Mesenchymal stem cell (in vitro differentiated cells and primary cell): Measurements from ENCODE around the gene ANKRD12.
A peak's percentile ranks its signal among the peaks of the same experiment; 100 is the strongest.

Experiments used
- DNase-seq: peaks from one replicate; pipeline ENCODE4 v3.0.0-alpha.2; 2013
- H2AFZ ChIP-seq: one replicate; pipeline ENCODE4 v1.6.1; 2013; ENCODE audit warnings: low read depth, mild to moderate bottlenecking, control low read depth, inconsistent platforms, low read length, moderate library complexity
- H2AK5ac ChIP-seq: 2 replicates; pipeline ENCODE4 v1.6.1; 2013; ENCODE audit warnings: low read length, moderate library complexity, mild to moderate bottlenecking, inconsistent platforms; ENCODE audit not compliant: severe bottlenecking
- H2BK120ac ChIP-seq: one replicate; pipeline ENCODE4 v1.6.1; 2013; ENCODE audit warnings: low read depth, mild to moderate bottlenecking, inconsistent platforms, low read length, moderate library complexity
- H2BK12ac ChIP-seq, 2 experiments: one replicate each; pipeline ENCODE4 v1.6.1; 2013; ENCODE audit warnings: inconsistent platforms in 2 of 2, low read length in 2 of 2, mild to moderate bottlenecking in 2 of 2, moderate library complexity in 2 of 2, control low read depth in 1 of 2
- H2BK15ac ChIP-seq: one replicate; pipeline ENCODE4 v1.6.1; 2013; ENCODE audit warnings: mild to moderate bottlenecking, low read depth, inconsistent platforms; ENCODE audit not compliant: poor library complexity, severe bottlenecking
- H2BK5ac ChIP-seq: 2 replicates; pipeline ENCODE4 v1.6.1; 2013; ENCODE audit warnings: low read depth, mild to moderate bottlenecking, low read length, control low read depth, inconsistent platforms; ENCODE audit not compliant: poor library complexity, severe bottlenecking
- H3K14ac ChIP-seq, 2 experiments: one replicate each; pipeline ENCODE4 v1.6.1; 2013; ENCODE audit warnings: inconsistent platforms in 2 of 2, low read length in 2 of 2, control low read depth in 1 of 2, mild to moderate bottlenecking in 1 of 2, moderate library complexity in 1 of 2
- H3K18ac ChIP-seq, 2 experiments: one replicate each; pipeline ENCODE4 v1.6.1; 2013; ENCODE audit warnings: inconsistent platforms in 2 of 2, low read length in 2 of 2, control low read depth in 1 of 2, low read depth in 1 of 2, mild to moderate bottlenecking in 1 of 2
- H3K23ac ChIP-seq, 2 experiments: one replicate each; pipeline ENCODE4 v1.6.1; 2013; ENCODE audit warnings: inconsistent platforms in 2 of 2, low read length in 2 of 2, mild to moderate bottlenecking in 2 of 2, moderate library complexity in 2 of 2, control low read depth in 1 of 2
- H3K27ac ChIP-seq: 2 replicates; pipeline ENCODE4 v1.5.1; 2013; ENCODE audit warnings: mild to moderate bottlenecking, moderate library complexity, low read length, control low read depth, inconsistent platforms; ENCODE audit not compliant: poor library complexity, severe bottlenecking
- H3K27me3 ChIP-seq, 2 experiments: 2 replicates each; pipeline versions ENCODE4 v1.6.1 to v1.7.0; 2013; ENCODE audit warnings: low read length in 2 of 2, mild to moderate bottlenecking in 2 of 2, moderate library complexity in 2 of 2, control low read depth in 1 of 2, inconsistent platforms in 1 of 2; ENCODE audit not compliant: control insufficient read depth in 1 of 2, insufficient read depth in 1 of 2
- H3K36me3 ChIP-seq, 2 experiments: 2 replicates each; pipeline versions ENCODE4 v1.6.1 to v1.7.0; 2013; ENCODE audit warnings: low read length in 2 of 2, control low read depth in 1 of 2, inconsistent platforms in 1 of 2, low read depth in 1 of 2, mild to moderate bottlenecking in 1 of 2; ENCODE audit not compliant: insufficient read depth in 2 of 2, control insufficient read depth in 1 of 2
- H3K4ac ChIP-seq, 2 experiments: one replicate each; pipeline ENCODE4 v1.6.1; 2013; ENCODE audit warnings: inconsistent platforms in 2 of 2, low read length in 2 of 2, mild to moderate bottlenecking in 2 of 2, moderate library complexity in 2 of 2, control low read depth in 1 of 2, low read depth in 1 of 2
- H3K4me1 ChIP-seq: 2 replicates; pipeline ENCODE4 v1.6.1; 2013; ENCODE audit warnings: low read depth, low read length, control low read depth; ENCODE audit not compliant: control insufficient read depth, insufficient read depth
- H3K4me2 ChIP-seq: 2 replicates; pipeline ENCODE4 v1.6.1; 2013; ENCODE audit warnings: low read length, mild to moderate bottlenecking, inconsistent platforms; ENCODE audit not compliant: poor library complexity, severe bottlenecking
- H3K4me3 ChIP-seq, 2 experiments: 2 replicates each; pipeline versions ENCODE4 v1.5.1 to v1.7.0; 2013; ENCODE audit warnings: low read length in 2 of 2, mild to moderate bottlenecking in 2 of 2, control low read depth in 1 of 2, low read depth in 1 of 2; ENCODE audit not compliant: insufficient read depth in 1 of 2
- H3K79me1 ChIP-seq: replicated peaks from 2 replicates; pipeline ENCODE4 v1.6.1; 2013; ENCODE audit warnings: mild to moderate bottlenecking, control low read depth, low read length, inconsistent platforms; ENCODE audit not compliant: poor library complexity, severe bottlenecking
- H3K9ac ChIP-seq: 2 replicates; pipeline ENCODE4 v1.7.0; 2013; ENCODE audit warnings: mild to moderate bottlenecking, low read length, moderate library complexity
- H3K9me3 ChIP-seq: 2 replicates; pipeline ENCODE4 v1.7.0; 2013; ENCODE audit warnings: mild to moderate bottlenecking, low read length; ENCODE audit not compliant: control insufficient read depth
- H4K8ac ChIP-seq: one replicate; pipeline ENCODE4 v1.6.1; 2013; ENCODE audit warnings: inconsistent platforms, mild to moderate bottlenecking, low read length, moderate library complexity
- H4K91ac ChIP-seq: one replicate; pipeline ENCODE4 v1.6.1; 2013; ENCODE audit warnings: mild to moderate bottlenecking, low read length, inconsistent platforms
- WGBS: methylation state at CpG from one replicate; pipeline ENCODE4 v1.1.7; 2013; ENCODE audit warnings: mixed read lengths; 5-methylcytosine and 5-hydroxymethylcytosine counted together

ANKRD12 gene

GRCh38 chr18:9330419-9330818 is 193.8 kb downstream of the ANKRD12 start:
- H3K27me3 ChIP-seq = no peaks in the 10 kb centered on the region
- no peak overlapping the region for H2AK5ac ChIP-seq
- H3K18ac ChIP-seq = no peak overlapping the region
- H3K9me3 ChIP-seq = no peaks in the 10 kb centered on the region
- H3K4me2 ChIP-seq = no peak overlapping the region
- H3K23ac ChIP-seq = no peak overlapping the region
- no peak for DNase-seq
- no peaks in the 10 kb centered on the region for H3K79me1 ChIP-seq
- WGBS = 93% methylated on average over 2 of the region's 3 CpGs
- no peak overlapping the region for H3K4ac ChIP-seq
- peak overlapping the region in 1 of 2 experiments; percentile 32 for H2BK12ac ChIP-seq
- H3K4me1 ChIP-seq = peaks cover 2% of the 10 kb centered on the region
- H2BK15ac ChIP-seq = no peak overlapping the region
- no peak overlapping the region for H3K4me3 ChIP-seq
- no peak overlapping the region for H2BK120ac ChIP-seq
- peak overlapping the region; percentile 35 for H4K8ac ChIP-seq
- no peak overlapping the region for H3K9ac ChIP-seq
- no peak overlapping the region for H3K14ac ChIP-seq
- H3K36me3 ChIP-seq = no peaks in the 10 kb centered on the region
- H2AFZ ChIP-seq = no peak overlapping the region
- no peak overlapping the region for H3K27ac ChIP-seq
- H2BK5ac ChIP-seq = no peak overlapping the region
- no peak overlapping the region for H4K91ac ChIP-seq

GRCh38 chr18:9333441-9334328 is 197.1 kb downstream of the ANKRD12 start:
- H4K8ac ChIP-seq = peak overlapping the region; percentile 85
- H3K23ac ChIP-seq = no peak overlapping the region
- H3K4me1 ChIP-seq = peaks cover 6% of the 10 kb centered on the region
- H3K18ac ChIP-seq = peak overlapping the region; percentile 23 to 87
- H4K91ac ChIP-seq = no peak overlapping the region
- no peak overlapping the region for H3K14ac ChIP-seq
- peak overlapping the region; percentile 66 for H2AFZ ChIP-seq
- H3K36me3 ChIP-seq = peaks cover 0 to 15% of the 10 kb centered on the region in 2 experiments
- H2AK5ac ChIP-seq = no peak overlapping the region
- no peaks in the 10 kb centered on the region for H3K9me3 ChIP-seq
- H3K9ac ChIP-seq = peak overlapping the region; percentile 91
- peak overlapping the region in 1 of 2 experiments; percentile 83 for H2BK12ac ChIP-seq
- H3K4me3 ChIP-seq = peak overlapping the region; percentile 58 to 87
- H2BK5ac ChIP-seq = no peak overlapping the region
- WGBS = 36% methylated on average over 52 of the region's 52 CpGs
- no peaks in the 10 kb centered on the region for H3K27me3 ChIP-seq
- H3K4ac ChIP-seq = peak overlapping the region; percentile 28 to 58
- H2BK120ac ChIP-seq = peak overlapping the region; percentile 21
- H3K4me2 ChIP-seq = peak overlapping the region; percentile 78
- no peaks in the 10 kb centered on the region for H3K79me1 ChIP-seq
- H3K27ac ChIP-seq = peak overlapping the region; percentile 65
- H2BK15ac ChIP-seq = no peak overlapping the region
- no peak for DNase-seq

GRCh38 chr18:9334329-9334972 is 197.9 kb downstream of the ANKRD12 start, which contains the start of gene TWSG1:
Gene TWSG1 (plus strand): TSS chr18:9334773. CDS start chr18:9337230, 2,457 bp downstream.
- H3K4me2 ChIP-seq = peak within 1 kb of the TSS; percentile 78
- H3K9me3 ChIP-seq = no peaks in the 10 kb centered on the region
- peaks cover 2% of the 10 kb centered on the region for H3K79me1 ChIP-seq
- peak within 1 kb of the TSS; percentile 72 for H3K27ac ChIP-seq
- peak within 1 kb of the TSS; percentile 96 for H2BK15ac ChIP-seq
- peak within 1 kb of the TSS; percentile 94 for H2BK5ac ChIP-seq
- H2AFZ ChIP-seq = peak within 1 kb of the TSS; percentile 66
- H3K4me3 ChIP-seq = peak within 1 kb of the TSS; percentile 84 to 93
- peak within 1 kb of the TSS; percentile 76 for H2BK120ac ChIP-seq
- H2AK5ac ChIP-seq = no peak within 1 kb of the TSS
- H3K18ac ChIP-seq = peak within 1 kb of the TSS; percentile 71 to 94
- H3K14ac ChIP-seq = peak within 1 kb of the TSS in 1 of 2 experiments; percentile 90
- no peak within 1 kb of the TSS for H3K23ac ChIP-seq
- WGBS = under 1% methylated on average over 37 of the region's 67 CpGs
- peak within 1 kb of the TSS; percentile 93 for H3K9ac ChIP-seq
- peaks cover 6% of the 10 kb centered on the region for H3K4me1 ChIP-seq
- H4K8ac ChIP-seq = peak within 1 kb of the TSS; percentile 85
- H3K36me3 ChIP-seq = peaks cover 3 to 22% of the 10 kb centered on the region in 2 experiments
- H2BK12ac ChIP-seq = peak within 1 kb of the TSS in 1 of 2 experiments; percentile 83
- peak within 1 kb of the TSS; percentile 71 for H4K91ac ChIP-seq
- peak; percentile 95 for DNase-seq
- peak within 1 kb of the TSS; percentile 28 to 88 for H3K4ac ChIP-seq
- no peaks in the 10 kb centered on the region for H3K27me3 ChIP-seq
